ENCODE data around the gene SNX33. TPM values are rescaled to one million over a fixed set of nuclear protein-coding genes. Genes with fewer than 3 reads are reported as not detected.

SNX33 gene
- total RNA-seq, 1 donor from 2014 or later = 10.1 TPM

DNA sequence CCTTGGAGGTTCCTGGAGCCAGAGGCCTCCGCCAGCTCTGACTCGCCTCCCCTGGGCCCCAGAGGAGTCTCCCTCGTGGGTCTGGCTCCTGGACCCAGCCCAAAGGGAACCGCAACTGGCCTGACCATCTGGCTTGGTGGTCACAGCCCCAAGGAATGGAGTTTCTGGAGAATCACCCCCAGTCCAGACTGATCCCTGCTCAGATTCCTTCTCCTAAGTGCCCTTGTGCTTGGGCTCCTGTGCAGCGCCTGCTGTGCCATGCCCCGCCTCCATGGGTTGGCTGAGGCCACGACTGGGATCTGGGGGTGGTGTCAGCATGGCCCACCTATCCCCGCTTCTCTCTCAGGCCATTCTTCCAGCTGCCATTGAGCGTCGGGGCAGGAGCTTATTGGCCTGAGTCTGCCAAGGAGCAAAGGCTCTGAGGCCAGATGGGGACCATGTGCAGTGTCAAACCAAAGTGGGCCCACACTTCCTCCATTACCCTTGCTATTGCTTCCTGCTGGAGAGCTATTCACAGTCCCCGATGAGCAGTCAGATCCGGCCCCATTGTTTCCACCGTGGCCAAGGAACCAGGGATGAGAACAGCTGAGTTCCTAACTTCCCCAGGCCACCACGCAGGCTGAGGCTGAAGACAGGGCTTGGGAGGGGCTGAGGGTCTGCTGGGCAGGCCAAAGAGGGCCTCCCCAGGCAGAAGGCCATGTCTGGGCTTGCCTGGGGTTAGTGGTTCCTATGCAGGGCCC is 46.0 kb downstream of the SNX33 start:
- Mint-ChIP-seq H3K4me1 (peaks cover 32% of the 10 kb centered on the region), H3K4me3 (no peak overlapping the region), H3K9me3 (no peaks in the 10 kb centered on the region), H3K36me3 (no peaks in the 10 kb centered on the region), H3K27ac (no peak overlapping the region), H3K27me3 (ENCODE audit: insufficient read depth, low read depth) (peaks cover 4% of the 10 kb centered on the region)
- no peak overlapping the region for H3K4me3 ChIP-seq
- H3K4me1 ChIP-seq = peaks cover 22% of the 10 kb centered on the region
- no peaks in the 10 kb centered on the region for H3K79me2 ChIP-seq (ENCODE audit: low read depth)
- no peaks in the 10 kb centered on the region for H4K20me1 ChIP-seq (ENCODE audit: low read depth)
- no peaks in the 10 kb centered on the region for H3K36me3 ChIP-seq
- H3K27me3 ChIP-seq = no peaks in the 10 kb centered on the region
- TF ChIP-seq EZH2phosphoT487 (IDR thresholded peaks at IDR 0.05) (no peak), EZH2 (IDR thresholded peaks at IDR 0.05) (no peak)
- TF ChIP-seq, protein P1, sequence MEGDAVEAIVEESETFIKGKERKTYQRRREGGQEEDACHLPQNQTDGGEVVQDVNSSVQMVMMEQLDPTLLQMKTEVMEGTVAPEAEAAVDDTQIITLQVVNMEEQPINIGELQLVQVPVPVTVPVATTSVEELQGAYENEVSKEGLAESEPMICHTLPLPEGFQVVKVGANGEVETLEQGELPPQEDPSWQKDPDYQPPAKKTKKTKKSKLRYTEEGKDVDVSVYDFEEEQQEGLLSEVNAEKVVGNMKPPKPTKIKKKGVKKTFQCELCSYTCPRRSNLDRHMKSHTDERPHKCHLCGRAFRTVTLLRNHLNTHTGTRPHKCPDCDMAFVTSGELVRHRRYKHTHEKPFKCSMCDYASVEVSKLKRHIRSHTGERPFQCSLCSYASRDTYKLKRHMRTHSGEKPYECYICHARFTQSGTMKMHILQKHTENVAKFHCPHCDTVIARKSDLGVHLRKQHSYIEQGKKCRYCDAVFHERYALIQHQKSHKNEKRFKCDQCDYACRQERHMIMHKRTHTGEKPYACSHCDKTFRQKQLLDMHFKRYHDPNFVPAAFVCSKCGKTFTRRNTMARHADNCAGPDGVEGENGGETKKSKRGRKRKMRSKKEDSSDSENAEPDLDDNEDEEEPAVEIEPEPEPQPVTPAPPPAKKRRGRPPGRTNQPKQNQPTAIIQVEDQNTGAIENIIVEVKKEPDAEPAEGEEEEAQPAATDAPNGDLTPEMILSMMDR (IDR thresholded peaks at IDR 0.05) = no peak
- no peak overlapping the region for H3K4me2 ChIP-seq
- H3K27ac ChIP-seq = no peak overlapping the region
- peaks cover 3% of the 10 kb centered on the region for H3F3A ChIP-seq (ENCODE audit: low read depth)
- H2AFZ ChIP-seq (replicated peaks) = no peak overlapping the region
- DNase-seq (ENCODE audit: low spot score) = no peak
- H3K9ac ChIP-seq = no peak overlapping the region
- no peaks in the 10 kb centered on the region for H3K9me3 ChIP-seq (ENCODE audit: low read depth)

DNA sequence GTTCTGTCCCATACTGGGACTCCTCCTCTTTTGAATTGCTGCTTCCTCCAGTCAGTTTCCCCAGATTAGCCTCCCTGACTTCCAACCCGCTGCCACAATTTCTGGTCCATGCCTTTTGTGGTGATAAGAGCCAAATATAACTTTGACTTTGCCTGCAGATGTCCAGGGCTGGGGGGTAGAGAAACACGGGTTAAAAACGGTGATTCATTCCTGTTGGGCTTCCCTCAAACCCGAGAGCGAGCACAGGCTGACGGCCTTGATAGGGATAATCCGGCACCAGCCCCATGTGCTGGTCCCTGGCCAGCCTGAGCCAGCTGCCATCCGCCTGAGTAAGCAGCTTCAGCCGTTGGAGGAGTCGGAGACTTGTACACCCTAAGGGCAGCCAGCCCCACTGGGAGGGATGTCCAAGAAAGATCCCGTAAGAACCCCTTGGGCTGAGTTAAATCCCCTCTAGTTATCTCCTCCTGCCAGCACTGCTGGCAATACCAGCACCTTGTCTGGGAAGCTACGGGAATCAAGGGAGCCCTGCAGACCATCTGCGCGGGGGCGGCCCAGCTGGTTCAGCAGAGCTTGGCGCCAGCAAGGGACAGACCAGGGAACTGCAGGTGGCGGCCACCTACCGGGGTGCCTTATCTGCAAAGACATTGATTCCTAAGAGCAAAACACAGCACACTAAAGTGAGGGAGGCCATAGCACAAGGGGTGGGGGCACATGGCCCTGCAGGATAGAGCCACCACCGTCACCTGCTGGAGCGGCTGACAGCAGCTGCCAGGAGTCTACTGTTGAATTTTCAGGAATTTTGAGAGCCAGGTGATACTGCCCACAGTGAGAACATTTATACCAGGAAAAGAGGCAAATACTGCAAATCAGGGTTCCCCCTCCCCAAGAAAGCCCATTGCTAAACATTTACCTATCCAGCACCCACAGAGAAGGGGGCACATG is 46.8 kb downstream of the SNX33 start:
- H3K36me3 ChIP-seq = no peaks in the 10 kb centered on the region
- Mint-ChIP-seq H3K4me1 (peaks cover 34% of the 10 kb centered on the region), H3K27ac (peak overlapping the region; percentile 63), H3K9me3 (no peaks in the 10 kb centered on the region), H3K36me3 (no peaks in the 10 kb centered on the region), H3K27me3 (ENCODE audit: insufficient read depth, low read depth) (peaks cover 4% of the 10 kb centered on the region), H3K4me3 (no peak overlapping the region)
- no peak overlapping the region for H2AFZ ChIP-seq (replicated peaks)
- H4K20me1 ChIP-seq (ENCODE audit: low read depth) = no peaks in the 10 kb centered on the region
- H3K79me2 ChIP-seq (ENCODE audit: low read depth) = no peaks in the 10 kb centered on the region
- peaks cover 22% of the 10 kb centered on the region for H3K4me1 ChIP-seq
- H3K27ac ChIP-seq = no peak overlapping the region
- no peaks in the 10 kb centered on the region for H3K27me3 ChIP-seq
- H3K4me2 ChIP-seq = no peak overlapping the region
- peak; percentile 79 for DNase-seq (ENCODE audit: low spot score)
- H3K9ac ChIP-seq = no peak overlapping the region
- TF ChIP-seq EZH2 (IDR thresholded peaks at IDR 0.05) = no peak
- TF ChIP-seq, protein P1 (IDR thresholded peaks at IDR 0.05) = peak; percentile 41
- no peak overlapping the region for H3K4me3 ChIP-seq
- H3K9me3 ChIP-seq (ENCODE audit: low read depth) = no peaks in the 10 kb centered on the region
- peaks cover 3% of the 10 kb centered on the region for H3F3A ChIP-seq (ENCODE audit: low read depth)

DNA sequence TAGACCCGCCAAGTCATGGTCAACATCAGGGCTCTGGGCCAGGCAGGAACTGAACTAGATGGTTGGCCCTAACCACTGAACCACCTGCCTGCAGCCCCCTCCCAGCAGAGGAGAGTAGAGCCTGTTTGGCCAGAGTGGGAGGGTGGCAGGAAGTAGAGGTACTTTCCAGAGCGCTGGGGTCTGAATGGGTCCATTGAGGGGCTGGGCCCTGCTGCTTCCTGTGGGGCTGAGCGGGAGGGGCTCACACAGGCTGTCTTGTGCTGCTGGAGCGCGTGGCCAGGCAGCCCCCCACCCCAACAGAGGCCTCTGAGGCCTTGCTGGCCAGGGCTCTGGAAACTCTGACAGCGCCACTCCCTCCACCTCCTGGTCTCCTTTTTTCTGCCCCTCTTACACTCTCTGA is 47.5 kb downstream of the SNX33 start:
- Mint-ChIP-seq H3K4me1 (peaks cover 34% of the 10 kb centered on the region), H3K9me3 (no peaks in the 10 kb centered on the region), H3K4me3 (no peak overlapping the region), H3K27ac (no peak overlapping the region), H3K27me3 (ENCODE audit: insufficient read depth, low read depth) (peaks cover 4% of the 10 kb centered on the region), H3K36me3 (no peaks in the 10 kb centered on the region)
- H2AFZ ChIP-seq (replicated peaks) = no peak overlapping the region
- no peak overlapping the region for H3K27ac ChIP-seq
- no peak for DNase-seq (ENCODE audit: low spot score)
- no peaks in the 10 kb centered on the region for H3K79me2 ChIP-seq (ENCODE audit: low read depth)
- H3K4me1 ChIP-seq = peaks cover 22% of the 10 kb centered on the region
- H3K36me3 ChIP-seq = no peaks in the 10 kb centered on the region
- no peak overlapping the region for H3K4me2 ChIP-seq
- H3K9me3 ChIP-seq (ENCODE audit: low read depth) = no peaks in the 10 kb centered on the region
- H3K9ac ChIP-seq = no peak overlapping the region
- TF ChIP-seq EZH2phosphoT487 (IDR thresholded peaks at IDR 0.05) = no peak
- TF ChIP-seq, protein P1 (IDR thresholded peaks at IDR 0.05) = no peak
- no peak for TF ChIP-seq EZH2 (IDR thresholded peaks at IDR 0.05)
- no peak overlapping the region for H3K4me3 ChIP-seq
- H4K20me1 ChIP-seq (ENCODE audit: low read depth) = no peaks in the 10 kb centered on the region
- peaks cover 3% of the 10 kb centered on the region for H3F3A ChIP-seq (ENCODE audit: low read depth)
- H3K27me3 ChIP-seq = no peaks in the 10 kb centered on the region
